ENCODE measurements around the gene BFSP1.

BFSP1 gene

DNA sequence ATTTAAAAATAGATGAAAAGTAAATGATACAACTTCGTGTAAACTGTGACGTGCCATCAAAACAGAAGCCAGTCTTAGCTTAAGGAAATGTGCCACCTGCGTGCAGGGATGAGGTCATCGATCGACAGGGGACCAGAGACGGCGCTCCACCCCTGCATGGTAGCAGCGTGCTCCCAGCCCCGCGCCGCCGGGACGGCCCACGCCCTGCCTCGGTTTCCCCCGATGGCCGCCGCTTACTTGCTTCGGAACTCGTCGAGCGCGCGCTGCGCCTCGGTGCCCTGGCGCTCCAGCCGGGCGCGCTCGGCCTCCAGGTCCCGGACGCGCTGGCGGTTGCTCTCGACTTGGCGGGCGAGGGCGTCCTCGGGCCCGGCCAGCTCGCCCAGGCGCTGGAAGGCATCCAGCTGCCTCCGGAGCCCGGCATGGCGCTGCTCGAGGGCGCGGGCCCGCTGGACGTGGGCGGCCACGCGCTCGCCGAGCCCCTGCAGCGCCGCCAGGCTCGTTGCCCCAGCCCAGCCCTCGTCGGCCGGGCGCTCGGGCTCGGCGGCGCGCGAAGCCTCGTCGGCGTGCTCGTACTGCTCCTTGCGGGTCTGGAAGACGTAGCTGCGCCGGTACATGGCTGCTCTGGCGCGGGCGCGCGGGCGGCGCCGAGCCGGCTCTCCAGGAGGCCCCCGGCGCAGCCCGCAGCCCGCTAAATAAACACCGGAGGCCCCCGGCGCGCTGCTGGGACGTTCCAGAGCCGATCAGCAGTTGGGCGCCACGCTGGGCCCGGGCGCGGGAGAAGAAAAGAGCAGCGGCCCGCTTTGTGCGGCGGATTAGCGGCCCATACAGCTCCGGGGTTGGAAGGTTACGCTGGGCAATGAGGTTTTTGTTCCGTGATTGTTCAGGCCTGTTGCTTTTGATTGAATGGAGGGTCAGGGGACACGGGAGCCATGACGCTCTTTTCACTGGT is at the start of gene BFSP1:
BFSP1 (minus strand) TSS at position 664 of the 949 bp plus-strand sequence; CDS start at position 614, 50 bp downstream.
- peak; percentile 83 for DNase-seq (ENCODE audit: low spot score)

DNA sequence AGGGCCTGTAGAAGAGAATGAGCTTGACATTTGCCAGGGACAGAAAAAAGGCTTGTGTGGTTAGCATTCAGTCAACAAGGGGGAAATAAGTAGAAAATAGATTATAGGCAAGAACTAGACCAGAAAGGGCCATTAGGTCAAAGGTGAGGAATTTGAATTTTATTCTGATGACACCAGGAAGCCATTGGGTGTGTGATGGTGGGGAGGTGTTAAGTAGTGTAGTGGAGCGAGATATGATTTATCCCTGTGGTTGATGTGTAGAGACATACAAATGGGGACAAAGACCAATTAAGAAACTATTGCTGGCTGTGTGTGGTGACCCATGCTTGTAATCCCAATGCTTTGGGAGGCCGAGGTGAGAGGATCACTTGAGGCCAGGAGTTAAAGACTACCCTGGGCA is 49.7 kb upstream of the BFSP1 start:
- no peak for DNase-seq (ENCODE audit: low spot score)

DNA sequence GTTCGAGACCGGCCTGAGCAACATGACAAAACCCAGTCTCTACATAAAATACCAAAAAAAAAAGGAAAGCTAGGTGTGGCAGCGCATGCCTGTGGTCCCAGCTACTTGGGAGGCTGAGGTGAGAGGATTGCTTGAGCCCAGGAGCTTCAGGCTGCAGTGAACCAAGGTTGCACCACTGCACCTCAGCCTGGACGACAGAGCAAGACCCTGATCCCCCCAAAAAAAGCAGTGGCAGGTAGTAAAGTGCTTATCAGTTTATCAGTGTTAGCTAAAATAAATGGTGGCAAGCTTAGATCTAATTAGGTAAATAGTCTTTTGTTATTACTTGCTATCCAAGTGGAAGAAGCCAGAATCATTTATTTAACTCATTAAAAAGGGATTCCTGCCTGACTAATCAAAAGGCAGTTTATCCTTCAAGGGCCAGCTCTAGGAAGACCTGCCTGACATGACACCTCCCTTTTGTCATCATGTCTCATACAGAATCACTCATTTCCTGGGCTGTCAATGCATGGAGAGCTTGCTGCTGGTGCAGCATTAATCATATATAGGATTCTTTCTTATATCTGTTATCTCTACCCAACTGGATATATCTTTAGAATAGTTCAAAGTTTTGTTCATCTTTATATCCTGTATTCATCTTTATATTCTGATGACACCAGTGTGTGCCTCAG is 48.3 kb upstream of the BFSP1 start:
- DNase-seq (ENCODE audit: low spot score): no peak

DNA sequence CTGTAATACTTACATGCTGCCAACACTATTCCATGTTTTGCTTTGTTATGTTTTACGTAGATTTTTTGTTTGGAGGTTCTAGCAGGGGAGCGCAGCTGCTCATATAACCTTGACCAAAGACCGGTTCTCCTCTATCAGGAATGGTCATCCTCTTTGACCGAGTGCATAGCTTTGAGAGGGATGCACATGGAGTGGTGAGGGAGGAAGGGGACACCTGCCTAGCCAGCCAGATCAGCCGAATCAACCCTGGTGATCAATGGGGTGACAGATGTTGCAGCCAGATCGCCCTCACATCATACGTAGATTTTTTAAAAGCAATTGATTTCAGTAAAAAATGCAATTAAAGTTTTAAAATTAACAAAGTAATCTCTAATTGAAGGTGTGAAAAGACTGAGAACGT is 45.0 kb upstream of the BFSP1 start:
- DNase-seq (ENCODE audit: low spot score): no peak

DNA sequence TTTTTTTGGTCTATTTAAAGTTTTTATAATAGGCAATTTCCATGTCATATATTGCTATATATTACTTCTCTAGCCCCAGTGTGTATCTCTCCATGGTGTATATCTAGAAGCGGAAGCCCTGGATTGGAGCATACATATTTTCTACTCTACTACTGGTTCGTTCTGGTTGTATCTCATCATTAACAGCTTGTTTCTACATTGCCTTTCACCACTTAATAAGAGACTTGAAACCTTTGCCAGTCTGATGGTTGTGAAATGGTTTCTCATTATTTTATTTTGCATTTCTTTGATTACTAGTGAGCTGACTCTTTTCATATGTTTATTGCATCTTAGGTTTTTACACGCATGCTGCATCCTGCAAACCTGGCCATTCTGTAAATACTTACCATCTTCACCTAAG is 42.3 kb upstream of the BFSP1 start:
- no peak for DNase-seq (ENCODE audit: low spot score)

DNA sequence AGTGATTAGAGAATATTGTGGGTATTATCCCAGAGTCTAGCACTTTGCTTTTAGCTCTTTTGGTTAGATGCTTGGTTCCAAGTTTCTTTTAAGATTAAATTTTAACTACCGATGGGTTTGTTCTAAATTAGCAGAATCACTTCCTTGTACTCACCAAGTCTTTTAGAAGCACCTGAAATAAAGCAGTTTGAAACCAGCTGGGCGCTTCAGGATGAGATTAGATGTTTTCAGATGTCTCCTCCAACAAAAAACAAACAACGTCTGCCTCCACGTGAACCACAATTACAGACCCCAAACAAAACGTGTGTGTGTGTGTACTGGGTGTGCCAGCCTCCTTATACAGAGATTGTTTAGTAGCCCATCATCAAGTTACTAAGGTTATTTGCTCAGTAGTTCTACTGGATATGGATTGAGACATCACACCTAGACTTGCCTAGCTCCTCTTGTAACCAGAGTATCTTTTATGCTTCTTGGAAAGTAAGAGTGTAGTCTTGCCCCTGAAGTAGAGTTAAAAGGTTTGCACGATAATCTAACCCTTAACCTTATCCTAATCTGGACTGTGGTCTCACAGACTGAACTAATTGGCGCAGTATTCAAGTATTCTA is 41.0 kb upstream of the BFSP1 start:
- DNase-seq (ENCODE audit: low spot score): no peak

DNA sequence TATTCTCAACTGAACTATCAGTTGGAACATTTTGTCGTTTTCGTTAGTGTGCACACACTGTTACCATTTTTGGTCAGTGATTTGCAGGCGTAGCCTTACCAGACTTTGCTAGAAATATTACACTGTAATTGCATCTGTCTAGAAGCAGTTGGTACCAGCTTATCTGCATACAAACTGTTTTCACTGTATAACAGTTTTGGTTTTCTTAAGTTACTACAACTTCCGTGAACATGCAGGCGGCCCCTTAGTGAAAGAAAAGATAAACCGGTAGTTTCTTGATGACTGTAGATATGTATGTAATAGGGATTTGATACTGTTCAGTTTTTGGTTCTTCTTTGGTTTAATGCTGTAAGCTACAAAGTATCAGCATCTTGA is 40.0 kb upstream of the BFSP1 start:
- DNase-seq (ENCODE audit: low spot score): no peak

DNA sequence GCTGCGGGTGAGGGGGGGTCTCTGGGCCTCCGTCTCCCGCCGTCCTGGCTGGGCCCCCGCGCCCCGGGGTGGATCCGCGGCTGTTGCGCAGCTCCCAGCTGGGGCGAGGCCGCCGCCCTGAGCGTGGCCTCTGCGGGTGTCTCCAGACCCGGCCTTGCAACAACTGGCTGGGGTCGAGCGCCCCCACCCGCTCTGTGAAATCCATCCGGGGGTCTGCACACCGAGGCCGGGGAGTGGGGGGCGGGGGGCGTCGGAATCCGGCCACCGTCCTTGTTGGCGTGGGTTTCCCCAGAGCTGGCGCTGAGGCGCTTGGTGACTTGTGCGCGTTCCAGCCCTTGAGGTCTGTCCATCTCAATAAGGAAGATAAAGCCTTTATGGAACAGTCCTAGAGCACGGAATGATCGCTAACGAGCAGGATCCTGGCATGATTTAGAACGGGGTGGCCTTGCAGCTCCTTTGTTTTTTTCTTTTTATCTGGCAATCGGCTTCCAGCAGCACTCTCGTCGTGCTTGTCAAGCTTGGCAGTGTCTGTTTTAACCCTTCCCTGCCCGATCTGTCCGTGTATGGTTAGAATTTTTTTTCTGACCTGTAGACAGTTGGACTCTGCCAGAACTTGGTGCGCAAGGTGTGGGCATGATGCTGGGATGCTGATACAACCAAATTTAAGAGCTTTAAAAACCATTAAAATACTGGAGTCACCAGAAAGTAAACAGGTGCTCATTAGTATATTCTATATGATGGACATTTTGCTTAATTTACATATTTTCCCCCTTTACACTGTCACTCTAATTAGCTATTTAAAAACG is 39.4 kb upstream of the BFSP1 start:
- peak; percentile 89 for DNase-seq (ENCODE audit: low spot score)

DNA sequence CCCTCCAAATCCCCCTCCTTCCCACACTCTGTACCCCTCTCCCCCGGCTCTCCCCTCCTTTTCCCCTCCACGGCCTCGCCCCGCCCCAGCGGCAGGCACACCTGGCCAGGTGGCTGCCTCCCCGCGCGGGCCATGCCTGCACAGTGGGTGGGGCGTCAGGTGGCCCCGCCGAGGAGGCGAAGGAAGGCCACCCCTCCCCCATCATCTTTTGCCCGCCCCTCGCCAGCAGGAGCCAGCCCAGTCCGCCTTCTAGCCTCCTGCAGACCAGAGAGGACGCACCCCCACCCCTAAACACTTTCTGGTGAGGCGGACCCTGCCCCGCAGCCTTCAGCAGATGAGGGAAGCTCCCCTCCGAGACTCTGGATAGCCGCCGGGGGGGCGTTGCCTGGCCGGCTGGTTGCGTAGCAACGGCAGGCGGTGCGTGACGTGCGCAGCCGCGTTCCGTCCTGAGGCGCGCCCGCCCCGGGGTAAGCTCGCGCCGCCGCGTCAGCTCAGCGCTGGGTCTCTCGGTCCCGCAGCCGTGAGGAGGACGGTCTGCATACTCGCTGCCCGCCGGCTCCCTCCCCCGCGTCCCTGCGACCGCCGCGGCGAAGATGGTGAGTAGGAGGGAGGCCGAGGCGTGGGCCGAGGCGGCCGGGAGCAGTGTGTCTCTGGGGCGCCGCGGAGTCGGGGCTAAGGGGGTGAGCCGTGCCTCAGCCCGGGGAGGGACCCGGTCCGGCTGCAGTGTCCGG is 38.6 kb upstream of the BFSP1 start, which contains the start of gene DSTN:
DSTN (plus strand) TSS at position 460 of the 731 bp plus-strand sequence; CDS start at position 594, 134 bp downstream.
- DNase-seq (ENCODE audit: low spot score): peak; percentile 95

DNA sequence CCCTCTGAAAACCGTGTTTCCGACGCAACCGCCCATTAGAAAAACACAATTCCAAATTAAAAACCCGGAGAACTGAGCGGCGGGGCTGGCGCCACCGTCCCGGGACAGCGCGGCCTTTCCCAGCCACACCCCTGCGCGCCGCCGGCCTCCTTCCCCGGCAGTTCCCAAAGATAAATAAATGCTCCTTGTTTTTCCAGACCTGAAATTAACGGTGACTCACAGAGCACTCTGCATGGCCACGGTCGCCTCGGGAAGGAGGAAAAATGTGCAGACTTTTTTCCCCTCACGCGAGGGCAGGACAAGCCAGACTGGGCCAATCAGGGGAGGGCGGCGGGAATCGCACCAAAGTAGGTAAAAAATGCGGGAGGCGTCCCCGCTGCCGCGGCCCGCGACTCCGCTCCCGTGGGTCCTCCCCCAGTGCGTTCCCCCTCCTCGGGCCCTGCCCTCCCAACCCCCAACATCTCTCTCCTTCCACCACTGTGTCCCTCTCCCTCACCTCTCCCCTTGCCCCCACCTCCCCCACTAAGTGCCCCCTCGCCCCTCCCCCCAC is 37.9 kb upstream of the BFSP1 start:
- DNase-seq (ENCODE audit: low spot score): peak; percentile 99

DNA sequence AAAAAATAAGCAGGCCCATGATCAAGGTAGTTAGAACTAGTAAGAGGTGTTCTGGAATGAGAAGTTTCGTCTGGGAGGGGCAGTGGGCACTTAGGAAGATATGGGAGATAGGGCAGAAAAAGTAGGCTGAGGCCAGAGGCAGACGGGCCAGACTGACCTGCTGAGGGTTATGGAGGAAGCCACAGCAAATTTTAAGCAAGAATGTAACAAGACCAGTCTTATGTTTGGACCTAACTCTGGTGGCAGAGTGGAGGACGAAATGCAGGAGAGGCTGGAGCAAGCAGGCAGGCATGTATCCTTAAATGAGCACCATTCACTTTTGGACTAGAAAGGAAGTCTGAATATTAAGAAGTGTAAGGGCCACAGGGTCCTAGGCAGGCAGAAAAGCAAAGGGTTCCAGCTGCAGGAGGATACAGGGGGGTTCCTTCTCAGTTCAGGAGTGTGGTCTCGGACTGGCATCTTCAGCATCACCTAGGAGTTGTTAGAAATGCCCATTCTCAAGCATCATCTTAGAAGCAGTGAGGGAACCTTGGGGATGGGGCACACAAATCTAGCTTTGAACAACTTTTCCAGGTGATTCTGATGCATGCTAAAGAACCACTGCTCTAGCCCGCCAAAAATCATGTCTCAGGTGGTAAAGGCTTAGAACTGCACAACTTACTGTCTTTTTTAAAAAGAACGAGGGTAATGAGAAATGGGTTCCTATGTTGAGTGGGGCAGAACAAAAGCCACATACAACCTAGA is 37.0 kb upstream of the BFSP1 start:
- peak; percentile 46 for DNase-seq (ENCODE audit: low spot score)

DNA sequence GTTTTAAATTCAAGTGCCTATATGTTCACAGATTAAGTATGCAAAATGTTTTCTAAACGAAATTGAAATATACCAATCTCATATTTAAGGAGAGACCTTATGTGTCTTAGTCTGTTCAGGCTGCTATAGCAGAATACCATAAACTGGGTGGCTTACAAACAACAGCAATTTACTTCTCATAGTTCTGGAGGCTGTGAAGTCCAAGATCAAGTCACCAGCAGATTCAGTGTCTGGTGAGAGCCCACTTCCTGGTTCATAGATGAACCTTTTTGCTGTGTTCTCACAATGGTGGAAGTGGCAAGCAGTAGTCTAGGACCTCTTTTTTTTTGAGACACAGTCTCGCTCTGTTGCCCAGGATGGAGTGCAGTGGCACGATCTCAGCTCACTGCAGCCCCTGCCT is 35.2 kb upstream of the BFSP1 start:
- no peak for DNase-seq (ENCODE audit: low spot score)

DNA sequence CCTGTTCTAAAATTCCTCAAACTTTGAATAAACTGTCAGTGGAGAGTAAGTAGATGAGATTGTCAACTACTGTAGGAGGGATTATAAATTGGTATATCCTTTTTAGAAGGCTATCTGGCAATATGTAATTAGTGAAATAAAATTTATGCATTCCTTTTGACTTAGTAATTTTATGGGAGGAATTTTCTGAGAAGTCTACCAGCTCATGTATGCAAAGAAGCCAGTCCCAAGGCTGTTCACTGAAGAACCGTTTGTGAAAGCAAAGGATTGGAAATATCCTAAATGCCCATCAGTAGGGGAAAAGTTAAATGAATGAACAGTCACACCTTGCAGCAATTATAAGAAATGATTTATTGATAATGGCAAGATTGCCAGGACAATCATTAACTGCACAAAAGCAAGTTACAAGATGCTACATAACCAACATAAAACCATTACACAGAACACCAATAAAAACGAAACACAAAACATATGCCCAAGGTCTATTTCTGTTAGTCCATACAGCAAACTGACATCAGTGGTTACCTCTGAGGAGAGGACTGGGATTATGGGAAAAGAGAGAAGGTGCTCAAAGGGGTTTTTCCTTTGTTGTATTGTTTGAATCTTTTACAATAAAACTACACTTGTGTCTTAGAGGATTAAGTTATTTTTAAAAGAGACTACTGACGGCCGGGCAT is 34.1 kb upstream of the BFSP1 start:
- no peak for DNase-seq (ENCODE audit: low spot score)

DNA sequence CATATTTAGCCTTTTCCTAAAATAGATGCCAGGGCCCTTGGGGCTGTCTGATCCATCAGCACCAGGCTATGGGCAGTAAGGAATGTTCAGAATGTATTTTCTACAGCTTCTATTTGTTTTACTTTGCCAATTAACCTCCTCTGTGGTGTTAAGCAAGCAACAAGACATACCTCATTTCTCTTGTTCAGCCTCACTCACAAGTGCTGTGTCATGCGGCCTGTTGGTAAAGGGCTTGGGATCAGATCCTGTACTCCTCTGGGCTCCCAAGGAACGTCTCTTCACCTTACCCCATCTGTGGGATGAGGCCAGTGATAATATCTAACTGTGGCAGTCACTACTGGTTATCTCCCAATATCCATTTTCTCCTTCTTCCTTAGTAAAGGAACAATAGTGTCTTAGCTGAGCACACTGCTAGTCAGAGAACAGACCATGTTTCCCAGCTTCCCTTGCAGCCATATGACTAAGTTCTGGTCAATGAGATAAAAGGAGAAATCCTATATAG is 31.7 kb upstream of the BFSP1 start:
- DNase-seq (ENCODE audit: low spot score): peak; percentile 59

DNA sequence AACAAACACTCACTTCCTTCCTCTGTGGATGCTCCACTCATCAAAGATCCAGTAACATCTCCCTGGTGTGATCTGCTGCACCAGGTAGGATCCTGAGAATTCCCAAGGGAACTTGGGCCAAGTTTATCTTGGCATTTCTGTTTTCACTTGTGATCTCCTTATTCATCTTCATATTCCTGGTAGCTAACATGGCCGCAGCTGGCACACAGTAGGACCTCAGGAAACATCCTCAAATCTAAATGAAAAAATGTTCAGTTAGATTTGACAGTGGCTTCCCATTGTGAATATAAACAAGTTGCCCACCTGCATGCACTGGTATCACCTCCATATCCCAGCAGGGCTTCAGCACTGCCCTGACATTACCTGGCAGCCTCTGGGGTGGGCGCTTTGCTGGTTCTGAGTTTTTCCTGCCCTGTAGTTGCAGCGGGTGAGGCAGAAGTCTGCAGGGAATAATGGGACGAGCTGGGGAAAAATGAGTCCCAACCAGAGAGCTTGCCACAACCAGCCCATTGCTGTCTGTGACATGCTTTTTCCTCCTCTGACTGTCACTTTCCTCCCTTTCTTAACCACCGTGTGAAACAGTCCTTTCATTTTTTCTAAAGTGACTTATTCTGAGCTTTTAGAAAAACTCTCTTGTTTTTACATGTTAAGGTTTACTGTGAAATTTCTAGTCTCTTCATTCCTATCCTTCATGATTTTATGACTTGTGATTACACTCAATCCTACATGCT is 29.3 kb upstream of the BFSP1 start:
- peak; percentile 18 for DNase-seq (ENCODE audit: low spot score)

DNA sequence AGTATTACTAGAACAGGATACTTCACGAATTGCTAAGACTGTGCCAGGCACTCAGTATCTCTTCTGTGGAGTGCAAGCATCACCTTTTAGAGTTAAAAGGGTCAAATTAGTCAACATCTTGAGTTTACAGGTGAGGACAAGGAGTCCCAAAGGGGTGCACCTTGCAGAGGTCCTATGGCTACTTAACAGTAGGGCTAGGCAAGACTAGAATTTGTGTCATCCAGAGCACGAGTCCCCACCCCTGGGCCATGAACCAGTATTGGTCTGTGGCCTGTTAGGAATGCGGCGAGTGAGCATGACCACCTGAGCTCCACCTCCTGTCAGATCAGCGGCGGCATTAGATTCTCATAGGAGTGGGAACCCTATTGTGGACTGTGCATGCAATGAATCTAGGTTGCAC is 28.2 kb upstream of the BFSP1 start:
- DNase-seq (ENCODE audit: low spot score): peak; percentile 91

DNA sequence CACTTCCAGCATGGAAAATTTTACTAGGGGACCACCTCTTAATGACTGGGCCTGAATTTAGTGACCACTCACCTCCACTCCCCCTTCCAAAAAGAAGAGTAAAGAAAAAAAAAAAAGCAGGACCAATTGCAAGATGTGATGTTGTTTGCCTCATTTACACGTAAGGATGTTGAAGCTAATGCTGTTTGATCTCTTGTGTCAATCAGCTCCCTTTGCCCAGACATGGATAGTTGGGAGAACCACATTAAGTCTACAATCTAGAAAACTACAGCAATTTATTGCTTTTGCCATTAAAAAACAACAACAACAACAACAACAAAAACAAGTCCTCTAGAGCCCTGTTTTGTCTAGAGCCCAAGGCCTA is 27.7 kb upstream of the BFSP1 start:
- DNase-seq (ENCODE audit: low spot score): no peak

DNA sequence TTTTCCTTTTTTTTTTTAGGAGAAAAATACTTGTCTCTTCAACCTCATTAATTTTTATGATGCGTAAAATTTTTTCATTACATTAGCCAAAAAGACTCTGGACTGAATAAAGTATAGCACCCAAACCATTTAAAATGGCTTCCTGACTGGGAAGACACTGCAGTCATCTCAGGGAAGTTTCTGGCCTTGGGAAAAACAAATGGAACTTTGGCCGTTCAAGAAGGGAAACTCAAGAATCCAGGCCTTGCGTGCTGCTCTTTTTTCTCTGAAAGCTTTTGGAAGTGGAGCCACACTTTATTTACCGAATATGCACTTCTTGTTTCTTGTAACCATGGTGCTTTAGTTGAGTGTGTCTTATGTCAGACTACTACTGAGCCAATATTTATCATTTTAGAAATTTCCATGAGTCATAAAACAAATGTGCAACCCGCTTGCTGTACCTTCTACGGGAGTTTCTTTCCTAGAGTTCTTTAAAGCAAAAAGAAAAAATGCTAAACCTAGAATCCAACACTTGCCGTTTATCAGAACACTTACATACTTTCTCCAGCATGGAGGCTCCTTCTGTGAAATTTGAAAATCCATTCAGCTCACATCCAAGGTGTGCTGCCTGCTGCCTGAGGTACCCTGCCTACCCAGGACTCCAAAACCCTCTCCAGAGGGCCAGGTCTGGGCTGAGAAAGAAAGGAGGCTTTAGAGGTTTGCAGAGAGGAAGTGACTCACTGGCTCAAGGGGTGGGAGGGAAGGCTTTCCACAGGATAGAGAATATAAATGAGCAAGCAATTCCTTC is 27.2 kb upstream of the BFSP1 start:
- peak; percentile 93 for DNase-seq (ENCODE audit: low spot score)
